Stimulated activated effector memory CD8-positive, alpha-beta T cell treated with anti-CD3 and anti-CD28 coated beads, Interleukin-12 subunit alpha, Interleukin-12 subunit beta, amount 100 ng/mL, for 72 hours (primary cell): ENCODE measurements around the gene PCDH9.

Experiments used
- ATAC-seq: fragments of 150-1000 bp; cut with Tn5 transposase; 2 replicates; pipeline ENCODE4 v1.10.0; 2021
- DNase-seq, 2 donors: peaks; one replicate each; pipeline ENCODE4 v3.0.0; 2021 to 2022; ENCODE audit warnings: low spot score in 2 of 2
- H3K27ac Mint-ChIP-seq: one replicate; pipeline ENCODE4 v1.8.0; 2022; ENCODE audit warnings: mild to moderate bottlenecking, mixed read lengths
- H3K36me3 Mint-ChIP-seq: one replicate; pipeline ENCODE4 v1.8.0; 2022; ENCODE audit warnings: mild to moderate bottlenecking, mixed read lengths
- H3K4me1 Mint-ChIP-seq: one replicate; pipeline ENCODE4 v1.8.0; 2022; ENCODE audit warnings: mixed read lengths
- H3K4me3 Mint-ChIP-seq: one replicate; pipeline ENCODE4 v1.8.0; 2022; ENCODE audit warnings: mild to moderate bottlenecking, mixed read lengths
- H3K9me3 Mint-ChIP-seq: one replicate; pipeline ENCODE4 v1.8.0; 2022; ENCODE audit warnings: mixed read lengths

Gene PCDH9

GRCh38 chr13:66994097-66994496, 236.0 kb downstream of the PCDH9 start:
- Mint-ChIP-seq H3K4me1 (no peaks in the 10 kb centered on the region), H3K36me3 (no peaks in the 10 kb centered on the region), H3K27ac (no peak overlapping the region), H3K4me3 (no peak overlapping the region), H3K9me3 (peaks cover 16% of the 10 kb centered on the region)
- no peak for ATAC-seq
- no peak for DNase-seq

DNA sequence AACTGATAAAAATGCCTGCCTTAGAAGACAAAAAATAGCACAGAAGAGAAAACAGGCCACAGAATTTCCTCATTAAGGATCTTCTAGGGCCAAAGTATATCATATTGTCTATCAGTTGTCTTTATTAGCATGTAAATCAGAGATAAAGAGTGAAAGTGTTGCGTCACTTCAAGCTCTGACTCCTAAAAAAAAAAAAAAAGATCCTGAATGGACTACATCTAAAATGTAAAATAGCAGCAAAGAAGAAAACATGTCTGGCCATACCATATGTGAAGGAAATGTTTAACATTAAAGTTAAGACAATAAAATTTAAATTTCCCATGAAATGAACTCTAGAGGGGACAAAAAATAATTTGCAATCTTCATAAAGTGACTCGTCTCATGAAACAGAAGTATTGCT, 237.4 kb downstream of the PCDH9 start:
- Mint-ChIP-seq H3K4me3 (no peak overlapping the region), H3K27ac (no peak overlapping the region), H3K4me1 (no peaks in the 10 kb centered on the region), H3K9me3 (peaks cover 6% of the 10 kb centered on the region), H3K36me3 (no peaks in the 10 kb centered on the region)
- ATAC-seq (no peak), DNase-seq (no peak)

DNA sequence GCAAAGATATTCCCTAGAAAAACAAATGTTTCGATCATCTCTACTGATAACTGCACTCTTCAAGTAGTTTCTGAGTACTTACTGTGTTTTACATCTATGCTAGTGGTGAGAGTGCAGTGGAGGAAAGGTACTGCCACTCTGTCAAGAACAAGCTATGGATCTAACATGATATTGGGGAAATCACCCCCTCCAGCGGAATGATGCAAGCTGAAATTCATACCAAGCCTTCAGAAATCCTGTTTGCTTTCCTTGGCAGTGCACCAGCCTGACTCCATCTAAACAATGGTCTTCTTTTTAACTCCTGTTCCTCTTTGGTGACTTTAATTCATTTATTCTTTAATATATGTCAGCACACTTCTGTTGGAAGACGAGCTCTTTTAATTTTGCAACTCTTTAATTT, 238.0 kb downstream of the PCDH9 start:
- H3K9me3 Mint-ChIP-seq: peaks cover 6% of the 10 kb centered on the region
- no peak overlapping the region for H3K4me3 Mint-ChIP-seq
- no peak for ATAC-seq
- no peaks in the 10 kb centered on the region for H3K4me1 Mint-ChIP-seq
- no peak overlapping the region for H3K27ac Mint-ChIP-seq
- DNase-seq: no peak
- H3K36me3 Mint-ChIP-seq: no peaks in the 10 kb centered on the region

DNA sequence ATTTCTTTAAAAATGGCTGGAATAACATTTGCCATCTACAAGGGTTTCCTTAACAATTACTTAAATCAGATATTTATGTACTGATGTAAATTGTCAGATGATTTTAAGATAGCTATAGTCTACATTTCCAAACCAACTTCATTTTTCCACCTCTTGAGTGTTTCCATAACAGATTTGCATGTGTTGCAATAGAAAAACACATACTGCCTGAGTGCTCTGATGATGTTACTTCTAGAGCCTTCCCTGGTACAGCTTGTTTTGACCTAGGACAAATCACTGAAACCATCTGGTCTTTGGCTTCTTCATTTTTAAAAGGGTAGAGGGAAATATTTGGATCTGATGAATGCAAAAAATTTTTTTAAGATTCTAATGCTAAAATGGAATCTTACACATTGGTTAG, 245.9 kb downstream of the PCDH9 start:
- ATAC-seq: no peak
- DNase-seq: no peak
- Mint-ChIP-seq H3K4me1 (no peaks in the 10 kb centered on the region), H3K9me3 (peaks cover 13% of the 10 kb centered on the region), H3K27ac (no peak overlapping the region), H3K4me3 (no peak overlapping the region), H3K36me3 (no peaks in the 10 kb centered on the region)

GRCh38 chr13:66981912-66982311, 248.2 kb downstream of the PCDH9 start:
- DNase-seq: no peak
- peaks cover 13% of the 10 kb centered on the region for H3K9me3 Mint-ChIP-seq
- no peaks in the 10 kb centered on the region for H3K4me1 Mint-ChIP-seq
- H3K27ac Mint-ChIP-seq: no peak overlapping the region
- no peak overlapping the region for H3K4me3 Mint-ChIP-seq
- no peak for ATAC-seq
- no peaks in the 10 kb centered on the region for H3K36me3 Mint-ChIP-seq

DNA sequence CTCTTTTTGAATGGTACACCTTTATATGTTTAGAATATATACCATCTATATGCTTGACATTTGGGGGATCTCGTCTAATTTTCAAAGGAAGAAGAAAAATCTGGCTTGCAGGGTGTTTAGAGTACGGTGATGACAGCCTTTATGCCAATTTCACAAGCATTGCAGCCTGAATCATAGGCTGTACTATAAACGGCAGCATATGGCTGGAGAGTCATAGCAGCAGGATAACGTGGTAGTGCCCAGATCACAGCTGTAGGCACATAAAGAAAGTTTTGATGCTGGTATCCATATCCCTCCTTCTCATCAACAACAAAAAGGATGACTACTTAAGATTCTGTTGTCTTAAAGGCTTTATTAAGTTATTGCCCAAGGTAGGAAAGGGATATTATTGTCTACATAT, 253.0 kb downstream of the PCDH9 start:
- no peaks in the 10 kb centered on the region for H3K4me1 Mint-ChIP-seq
- ATAC-seq: no peak
- H3K4me3 Mint-ChIP-seq: no peak overlapping the region
- no peaks in the 10 kb centered on the region for H3K36me3 Mint-ChIP-seq
- H3K9me3 Mint-ChIP-seq: peaks cover 19% of the 10 kb centered on the region
- no peak for DNase-seq
- no peak overlapping the region for H3K27ac Mint-ChIP-seq

GRCh38 chr13:66974889-66975288, 255.2 kb downstream of the PCDH9 start:
- Mint-ChIP-seq H3K4me3 (no peak overlapping the region), H3K36me3 (no peaks in the 10 kb centered on the region), H3K9me3 (peaks cover 13% of the 10 kb centered on the region), H3K27ac (no peak overlapping the region), H3K4me1 (no peaks in the 10 kb centered on the region)
- no peak for ATAC-seq
- DNase-seq: no peak

DNA sequence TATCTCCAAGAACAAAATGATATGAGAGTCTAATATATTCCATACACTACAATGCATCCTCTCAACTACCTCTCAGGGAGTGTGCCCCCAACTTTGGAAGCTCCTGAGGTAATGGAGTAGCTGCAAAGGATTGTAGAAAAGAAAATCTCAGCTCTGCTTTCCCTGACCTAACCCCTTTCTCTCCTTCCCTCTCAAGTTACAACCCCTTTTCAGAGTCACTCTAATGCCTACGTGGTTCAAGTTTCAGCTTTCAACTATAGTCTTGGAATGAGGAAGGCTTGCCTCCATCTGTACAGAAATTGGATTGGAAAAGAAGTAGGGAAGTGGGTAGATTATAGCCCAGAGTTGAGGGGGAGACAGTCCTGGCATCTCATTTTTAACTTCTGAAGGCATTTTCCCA, 256.0 kb downstream of the PCDH9 start:
- Mint-ChIP-seq H3K4me3 (no peak overlapping the region), H3K27ac (no peak overlapping the region), H3K36me3 (no peaks in the 10 kb centered on the region), H3K9me3 (peaks cover 8% of the 10 kb centered on the region), H3K4me1 (no peaks in the 10 kb centered on the region)
- ATAC-seq (no peak), DNase-seq (no peak)

DNA sequence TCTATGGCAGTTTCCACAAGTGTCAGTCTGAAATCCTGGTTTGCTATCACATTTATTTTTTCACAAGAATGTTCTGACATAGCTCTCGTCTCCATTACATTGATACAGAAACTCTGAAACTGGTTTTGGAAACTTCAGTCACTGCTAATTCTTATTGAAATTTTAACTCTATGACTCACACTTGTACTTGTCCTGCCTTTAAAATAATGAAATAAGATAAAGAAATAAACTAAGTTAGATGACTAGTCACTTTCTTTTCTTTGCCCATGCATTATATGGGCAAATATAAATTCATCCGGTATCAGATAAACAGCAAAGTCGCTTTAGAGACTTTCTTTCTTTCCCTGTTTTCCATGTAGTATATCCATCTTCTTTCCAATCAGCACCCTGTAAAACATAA, 257.5 kb downstream of the PCDH9 start:
- Mint-ChIP-seq H3K4me3 (no peak overlapping the region), H3K4me1 (no peaks in the 10 kb centered on the region), H3K9me3 (peaks cover 10% of the 10 kb centered on the region), H3K27ac (no peak overlapping the region), H3K36me3 (no peaks in the 10 kb centered on the region)
- ATAC-seq (no peak), DNase-seq (no peak)

DNA sequence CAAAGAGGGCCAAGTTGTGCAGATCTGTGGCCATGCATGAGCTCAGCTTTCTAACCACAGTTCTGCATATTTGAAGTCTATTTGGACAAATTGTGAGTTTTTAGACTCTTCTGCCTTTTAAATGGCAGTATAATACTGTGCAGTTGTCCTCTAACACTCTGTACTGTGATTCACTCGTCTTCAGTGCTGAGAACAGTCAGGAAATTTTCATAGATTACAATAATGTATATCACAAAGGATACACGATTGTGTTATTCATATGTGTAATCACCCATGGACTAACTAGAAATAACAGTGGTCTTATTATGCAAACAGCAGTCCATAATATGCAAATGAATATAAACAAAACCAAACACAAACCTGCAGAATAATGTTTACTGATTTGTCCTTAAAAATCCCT, 259.1 kb downstream of the PCDH9 start:
- Mint-ChIP-seq H3K27ac (no peak overlapping the region), H3K4me3 (no peak overlapping the region), H3K4me1 (no peaks in the 10 kb centered on the region), H3K36me3 (no peaks in the 10 kb centered on the region), H3K9me3 (peaks cover 14% of the 10 kb centered on the region)
- DNase-seq (no peak), ATAC-seq (no peak)

GRCh38 chr13:66969291-66969690, 260.8 kb downstream of the PCDH9 start:
- no peak overlapping the region for H3K4me3 Mint-ChIP-seq
- DNase-seq (no peak), ATAC-seq (no peak)
- peaks cover 12% of the 10 kb centered on the region for H3K9me3 Mint-ChIP-seq
- H3K4me1 Mint-ChIP-seq: no peaks in the 10 kb centered on the region
- H3K27ac Mint-ChIP-seq: no peak overlapping the region
- no peaks in the 10 kb centered on the region for H3K36me3 Mint-ChIP-seq

DNA sequence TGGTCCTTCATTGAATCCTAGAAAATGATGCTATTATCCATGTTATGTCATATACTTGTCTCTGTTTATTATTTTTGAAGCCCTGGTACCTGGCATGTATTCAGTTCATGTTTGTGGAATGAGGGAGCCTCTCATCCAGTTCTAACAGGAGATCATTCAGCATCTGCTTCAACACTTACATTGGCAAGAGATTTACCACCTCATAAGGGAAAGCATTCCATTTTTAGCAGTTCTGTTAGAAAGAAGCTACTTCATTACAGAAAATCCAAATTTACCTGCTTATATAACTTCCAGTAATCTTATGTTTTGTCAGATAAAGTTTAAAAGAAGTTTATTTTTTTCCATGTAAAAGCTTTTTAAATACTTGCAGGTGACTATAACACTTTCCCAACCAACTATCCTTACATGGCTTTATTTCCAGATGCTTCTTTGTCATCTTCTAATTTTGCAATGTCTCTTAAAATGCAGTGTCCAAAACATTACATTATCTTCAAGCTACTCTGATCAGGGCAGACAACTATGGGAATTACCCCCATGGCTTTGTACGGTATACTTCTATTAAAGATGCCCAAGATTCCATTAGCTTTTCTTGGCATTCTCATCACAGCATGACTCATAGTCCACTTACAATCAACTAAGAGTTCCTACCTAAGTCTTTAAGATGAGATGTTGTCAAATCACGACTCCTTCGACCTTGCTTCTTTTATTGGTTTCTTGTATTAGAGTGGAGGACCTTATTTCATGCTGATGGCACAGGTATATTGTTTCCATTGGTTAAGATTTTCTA, 262.1 kb downstream of the PCDH9 start:
- Mint-ChIP-seq H3K4me3 (no peak overlapping the region), H3K4me1 (no peaks in the 10 kb centered on the region)
- DNase-seq: no peak

DNA sequence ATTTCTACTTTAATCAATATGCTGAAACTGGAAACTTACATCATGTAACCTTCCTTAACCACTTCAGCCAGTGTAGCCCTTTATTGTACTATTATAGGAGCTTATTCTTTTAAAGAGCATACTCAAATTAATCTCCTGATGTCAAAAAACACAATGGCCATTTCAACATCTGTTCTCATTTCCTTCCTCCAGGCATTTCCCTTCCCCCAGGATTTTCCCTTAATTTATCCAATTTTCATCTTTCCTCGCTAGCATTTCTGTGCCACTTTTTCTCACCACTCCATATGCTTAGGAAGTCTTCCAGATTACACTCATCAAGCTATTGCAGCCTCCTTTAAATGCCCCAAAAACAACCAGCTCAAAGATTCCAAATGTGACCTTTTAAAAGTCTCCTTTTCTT, 265.0 kb downstream of the PCDH9 start:
- no peak for DNase-seq
- ATAC-seq: no peak
- H3K4me3 Mint-ChIP-seq: no peak overlapping the region

More for the DNA sequence above, 262.1 kb downstream of the PCDH9 start:
- no peak overlapping the region for H3K27ac Mint-ChIP-seq
- peaks cover 8% of the 10 kb centered on the region for H3K9me3 Mint-ChIP-seq
- no peak for ATAC-seq
- no peaks in the 10 kb centered on the region for H3K36me3 Mint-ChIP-seq

GRCh38 chr13:66962953-66963352, 267.2 kb downstream of the PCDH9 start:
- Mint-ChIP-seq H3K4me1 (no peaks in the 10 kb centered on the region), H3K27ac (no peak overlapping the region), H3K9me3 (peaks cover 4% of the 10 kb centered on the region), H3K36me3 (no peaks in the 10 kb centered on the region), H3K4me3 (no peak overlapping the region)
- no peak for ATAC-seq
- DNase-seq: no peak

More for the DNA sequence above, 265.0 kb downstream of the PCDH9 start:
- Mint-ChIP-seq H3K36me3 (no peaks in the 10 kb centered on the region), H3K27ac (no peak overlapping the region), H3K9me3 (peaks cover 6% of the 10 kb centered on the region), H3K4me1 (no peaks in the 10 kb centered on the region)

GRCh38 chr13:66958611-66959010, 271.5 kb downstream of the PCDH9 start:
- Mint-ChIP-seq H3K27ac (no peak overlapping the region), H3K36me3 (no peaks in the 10 kb centered on the region), H3K4me3 (no peak overlapping the region), H3K4me1 (no peaks in the 10 kb centered on the region), H3K9me3 (peaks cover 5% of the 10 kb centered on the region)
- no peak for ATAC-seq
- no peak for DNase-seq

GRCh38 chr13:66952507-66952906, 277.6 kb downstream of the PCDH9 start:
- ATAC-seq (no peak), DNase-seq (no peak)
- Mint-ChIP-seq H3K36me3 (no peaks in the 10 kb centered on the region), H3K9me3 (peaks cover 9% of the 10 kb centered on the region), H3K4me3 (no peak overlapping the region), H3K27ac (no peak overlapping the region), H3K4me1 (no peaks in the 10 kb centered on the region)

DNA sequence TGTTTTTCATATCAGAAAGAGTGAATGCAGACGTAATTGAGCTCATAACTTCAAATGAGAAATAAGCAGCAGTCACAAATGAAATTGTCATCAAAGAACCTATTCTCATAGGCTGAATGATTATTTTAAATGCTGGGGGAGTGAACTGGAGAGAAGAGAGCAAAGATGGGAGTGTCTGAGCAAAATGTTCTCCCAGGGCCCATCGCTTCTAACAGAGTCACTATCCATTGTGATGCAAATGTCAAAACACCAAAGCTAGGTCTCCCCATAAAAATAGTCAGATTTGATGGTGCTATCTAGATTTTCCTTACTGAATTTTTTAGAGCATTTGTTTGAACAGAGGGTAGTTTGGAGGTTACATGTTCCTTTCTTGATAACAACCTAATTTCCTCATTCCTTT, 278.7 kb downstream of the PCDH9 start:
- ATAC-seq (no peak), DNase-seq (no peak)
- no peaks in the 10 kb centered on the region for H3K36me3 Mint-ChIP-seq
- no peak overlapping the region for H3K27ac Mint-ChIP-seq
- no peaks in the 10 kb centered on the region for H3K4me1 Mint-ChIP-seq
- no peak overlapping the region for H3K4me3 Mint-ChIP-seq
- H3K9me3 Mint-ChIP-seq: peaks cover 9% of the 10 kb centered on the region
